Measurements from ENCODE around the gene PTGR2.

GRCh38 chr14:73843296-73843695 is 8.3 kb upstream of the PTGR2 start:
- TF ChIP-seq FOSL1 (IDR thresholded peaks at IDR 0.05; ENCODE audit: insufficient read depth, low read depth, low read length) (no peak), CEBPB (IDR thresholded peaks at IDR 0.05; ENCODE audit: low read depth, low read length) (no peak)
